SK-N-DZ (cell line): ENCODE results near the gene ORC2. TPM values are rescaled to one million over a fixed set of nuclear protein-coding genes. Genes with fewer than 3 reads are reported as not detected.
"Not testable (repeated sequence)": the region's sequence is repeated elsewhere in the genome, so short reads cannot be mapped to it uniquely, and the experiment has no call there.

Experiments
- DNase-seq: peaks from one replicate; pipeline ENCODE4 v3.0.0-alpha.2; 2015; ENCODE audit warnings: low spot score
- polyA plus RNA-seq, 2 experiments: library from polyadenylated mRNA; depleted of rRNA; stranded (reverse); fragments of >200 nt; gene quantifications; 2 replicates each; pipeline ENCODE4 v1.2.3, GENCODE V29; 2014

The ORC2 gene
- polyA plus RNA-seq (2014; cell fraction: cytosol; rRNA removed) = 20.5 and 20.7 TPM in 2 replicates
- 28.5 and 30.9 TPM in 2 replicates for polyA plus RNA-seq (2014; cell fraction: nucleus; rRNA removed)

- peak; percentile 95 for DNase-seq
These were observed at the start of gene ORC2 for GRCh38 chr2:200963124-200963917. ORC2 (minus strand) TSS chr2:200963660; CDS start chr2:200958123, 5,537 bp downstream.

DNA sequence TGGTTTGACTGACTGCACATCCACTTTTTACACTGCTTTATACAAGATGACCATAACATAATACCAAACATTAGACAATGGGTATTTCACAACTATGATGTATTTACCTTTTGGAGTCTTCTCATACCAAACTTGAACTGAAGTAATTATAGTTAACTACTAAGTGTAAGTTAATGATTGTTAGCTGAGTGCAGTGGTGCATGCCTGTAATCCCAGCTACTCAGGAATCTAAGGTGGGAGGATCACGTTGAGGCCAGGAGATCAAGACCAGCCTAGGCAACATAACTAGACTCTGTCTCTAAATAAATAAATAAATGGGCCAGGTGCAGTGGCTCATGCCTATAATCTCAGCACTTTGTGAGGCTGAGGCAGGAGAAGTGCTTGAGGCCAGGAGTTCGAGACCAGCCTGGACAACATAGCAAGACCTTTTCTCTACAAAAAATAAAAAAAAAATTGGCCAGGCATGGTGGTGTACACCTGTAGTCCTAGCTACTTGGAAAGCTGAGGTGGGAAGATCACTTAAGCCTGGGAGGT is 44.9 kb upstream of the ORC2 start:
- no peak for DNase-seq

DNA sequence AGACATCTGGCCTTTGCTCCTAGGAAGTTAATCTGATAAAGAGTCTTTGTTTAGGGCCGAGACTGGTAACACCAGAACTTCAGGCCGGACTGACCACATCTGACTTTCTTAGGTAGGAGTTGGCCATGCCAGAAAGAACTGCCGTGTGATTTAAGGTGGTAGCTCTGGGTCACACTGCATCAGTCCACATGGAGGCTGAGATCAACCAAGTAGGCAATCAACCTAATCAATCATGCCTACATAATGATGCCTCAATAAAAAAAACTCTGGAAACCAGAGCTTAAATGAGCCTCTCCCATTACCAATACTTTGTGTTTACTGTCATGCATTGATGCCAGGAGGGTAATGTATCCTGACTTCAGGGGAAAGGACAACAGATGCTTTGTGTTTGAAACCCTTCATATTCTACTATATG is 44.1 kb upstream of the ORC2 start:
- DNase-seq = no peak

DNA sequence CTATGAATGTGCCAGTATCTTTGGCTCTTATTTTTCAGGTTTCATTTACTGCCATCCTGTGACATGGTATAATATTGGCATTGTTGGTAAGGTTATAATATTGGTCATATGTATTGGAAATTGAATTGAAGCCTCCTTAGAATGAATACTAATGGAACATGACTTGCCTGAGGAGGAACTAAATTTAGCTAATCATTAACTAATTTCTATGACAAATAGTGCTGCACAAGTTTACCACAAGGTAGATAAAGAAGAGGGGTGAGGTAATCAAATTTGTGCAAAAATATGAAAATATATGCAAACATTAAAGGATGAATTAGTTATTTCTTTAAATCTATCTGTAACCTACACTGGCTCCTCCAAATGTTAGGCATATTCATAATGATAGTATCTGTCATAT is 43.2 kb upstream of the ORC2 start:
- no peak for DNase-seq

DNA sequence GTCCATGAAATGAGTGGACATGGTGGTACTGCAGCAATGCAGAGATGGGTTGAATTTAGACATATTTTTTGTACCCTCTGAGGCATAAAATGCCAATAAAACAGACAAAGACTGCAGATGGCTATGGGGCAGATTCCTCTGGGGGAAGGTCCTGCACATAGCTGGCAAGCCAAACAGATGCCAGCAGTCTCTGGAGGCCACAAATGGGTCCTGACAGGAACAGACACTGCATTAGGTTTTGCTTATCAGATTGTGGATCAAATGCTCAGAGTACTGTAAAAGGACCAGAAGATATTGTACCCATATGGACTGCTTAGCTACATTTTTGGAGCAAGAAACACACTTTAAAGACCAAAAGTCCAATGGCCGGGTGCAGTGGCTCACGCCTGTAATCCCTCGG is 40.9 kb upstream of the ORC2 start:
- peak; percentile 31 for DNase-seq

GRCh38 chr2:200993097-200993496 is 29.6 kb upstream of the ORC2 start:
- no peak for DNase-seq

DNA sequence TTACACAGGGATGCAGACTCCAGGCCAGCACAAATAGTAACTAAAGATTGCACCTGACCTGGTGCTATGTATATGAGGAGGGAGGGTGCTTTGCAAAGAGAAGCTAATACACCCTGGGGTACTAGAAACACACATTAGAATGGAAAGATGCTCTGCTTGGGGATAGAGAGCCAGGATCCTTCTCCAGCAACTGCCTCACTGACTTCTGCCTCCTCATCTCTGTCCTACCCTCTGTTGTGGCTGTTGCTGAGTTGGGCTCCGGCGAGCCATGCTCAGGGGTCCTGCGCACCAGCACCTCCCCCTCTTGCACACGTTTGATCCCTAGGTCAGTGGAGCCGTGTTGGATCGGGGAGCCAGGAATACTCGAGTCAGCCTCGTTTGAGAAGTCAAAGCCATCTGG is 23.7 kb upstream of the ORC2 start:
- DNase-seq = no peak

- DNase-seq = no peak
These were observed 22.3 kb upstream of the ORC2 start for GRCh38 chr2:200985799-200986198.

DNA sequence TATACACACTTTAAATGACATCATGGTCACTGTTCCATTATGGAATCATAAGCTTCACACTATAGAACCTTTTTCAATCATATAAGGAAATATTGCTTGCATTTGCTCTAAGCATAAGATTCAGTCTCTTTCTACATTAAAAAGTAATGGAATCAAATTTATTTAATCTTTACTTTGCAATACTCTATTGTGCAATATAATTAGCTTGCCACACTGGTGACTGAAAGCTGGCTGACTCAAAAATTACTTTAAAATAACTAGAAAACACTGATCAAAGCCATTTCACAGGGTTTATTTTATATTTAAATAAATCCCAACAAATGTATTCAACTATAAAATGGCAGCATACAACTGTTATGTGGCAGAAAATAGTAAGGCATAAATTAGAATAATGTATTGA is 13.2 kb upstream of the ORC2 start:
- no peak for DNase-seq

GRCh38 chr2:200975672-200976071 is 12.2 kb upstream of the ORC2 start:
- DNase-seq = no peak

DNA sequence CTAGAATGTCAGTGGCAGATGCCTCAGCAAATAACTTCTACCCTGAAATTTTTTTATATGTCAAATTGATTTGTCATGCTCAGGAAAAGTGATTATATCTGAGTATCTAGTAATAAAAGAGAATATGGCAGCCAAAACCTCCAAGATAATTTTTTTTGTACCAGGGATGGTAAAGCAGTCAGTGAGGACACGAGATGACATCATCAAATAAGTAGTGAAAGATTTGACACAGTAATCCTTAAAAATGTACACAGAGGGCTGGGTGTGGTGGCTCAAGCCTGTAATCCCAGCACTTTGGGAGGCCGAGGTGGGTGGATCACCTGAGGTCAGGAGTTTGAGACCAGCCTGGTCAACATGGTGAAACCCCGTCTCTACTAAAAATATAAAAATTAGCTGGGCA is 6.6 kb upstream of the ORC2 start:
- not testable (repeated sequence) for DNase-seq

DNA sequence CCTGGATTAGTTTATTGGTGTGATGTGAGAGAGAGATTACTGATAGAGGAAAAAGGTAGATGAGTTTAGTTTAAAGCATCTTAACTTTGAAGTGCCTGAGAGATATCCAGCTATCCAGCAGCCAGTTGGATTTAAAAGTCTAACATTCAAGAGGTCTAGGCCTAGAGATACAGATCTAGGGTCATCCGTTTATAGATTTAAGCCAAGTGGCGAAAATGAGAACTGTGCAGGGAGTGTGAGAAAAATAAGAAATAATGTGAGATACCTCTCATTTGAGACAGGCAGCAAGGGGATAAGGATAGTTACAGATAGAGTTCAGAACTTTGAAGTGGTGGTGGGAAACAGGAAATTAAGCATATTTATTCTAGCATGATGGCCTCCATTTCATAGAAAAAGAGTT is 5.3 kb upstream of the ORC2 start:
- DNase-seq = no peak

DNA sequence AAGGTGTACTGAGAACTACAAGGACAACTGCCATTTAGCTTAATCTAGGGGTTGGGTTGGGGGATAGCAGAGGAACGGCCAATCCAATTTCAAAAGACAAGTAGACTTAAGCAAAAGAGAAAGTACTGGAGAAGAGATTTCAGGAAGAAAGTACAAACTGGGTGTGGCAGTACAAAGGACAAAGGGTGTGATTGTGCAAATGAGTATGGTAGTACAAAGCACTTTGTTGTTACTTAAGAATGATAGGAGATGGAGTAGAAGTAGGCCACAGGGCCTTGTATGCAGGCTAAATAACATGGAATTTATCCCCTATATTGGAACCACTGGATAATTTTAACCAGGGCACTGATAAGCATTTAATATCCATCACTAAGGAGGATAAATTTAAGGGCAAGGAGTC is 4.7 kb upstream of the ORC2 start:
- DNase-seq = no peak

GRCh38 chr2:200966770-200967169 is 3.3 kb upstream of the ORC2 start:
- no peak for DNase-seq

- no peak for DNase-seq
These were observed 1.0 kb upstream of the ORC2 start for GRCh38 chr2:200964498-200964897.

DNA sequence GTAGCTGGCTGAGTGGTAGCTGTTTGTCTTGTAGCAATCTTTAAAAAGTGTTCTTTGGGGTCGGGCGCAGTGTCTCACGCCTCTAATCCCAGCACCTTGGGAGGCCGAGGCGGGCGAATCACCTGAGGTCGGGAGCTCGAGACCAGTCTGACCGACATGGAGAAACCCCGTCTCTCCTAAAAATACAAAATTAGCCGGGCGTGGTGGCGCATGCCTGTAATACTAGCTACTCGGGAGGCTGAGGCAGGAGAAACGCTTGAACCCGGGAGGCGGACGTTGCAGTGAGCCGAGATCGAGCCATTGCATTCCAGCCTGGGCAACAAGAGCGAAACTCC is 425 bp upstream of the ORC2 start:
- not testable (repeated sequence) for DNase-seq

- DNase-seq = no peak
These were observed 693 bp downstream of the ORC2 start for GRCh38 chr2:200962811-200963123.

GRCh38 chr2:200961674-200962073 is 1.8 kb downstream of the ORC2 start:
- DNase-seq = no peak

- DNase-seq = no peak
These were observed 13.1 kb downstream of the ORC2 start for GRCh38 chr2:200950378-200950777.

DNA sequence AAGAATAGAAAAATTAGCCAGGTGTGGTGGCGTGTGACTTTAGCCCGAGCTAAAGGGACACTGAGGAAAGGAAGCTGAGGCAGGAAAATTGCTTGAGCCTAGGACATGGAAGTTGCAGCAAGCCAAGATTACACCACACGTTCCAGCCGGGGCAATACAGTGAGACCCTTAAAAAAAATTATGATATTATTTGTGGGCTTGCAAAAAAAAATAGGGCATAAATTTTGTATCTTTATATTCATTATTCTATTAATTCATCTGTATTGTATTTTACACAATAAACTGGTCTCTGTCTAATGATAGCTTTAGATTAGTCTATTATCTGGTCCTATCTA is 18.1 kb downstream of the ORC2 start:
- DNase-seq = no peak

- DNase-seq = no peak
These were observed 18.7 kb downstream of the ORC2 start for GRCh38 chr2:200944467-200945394.

DNA sequence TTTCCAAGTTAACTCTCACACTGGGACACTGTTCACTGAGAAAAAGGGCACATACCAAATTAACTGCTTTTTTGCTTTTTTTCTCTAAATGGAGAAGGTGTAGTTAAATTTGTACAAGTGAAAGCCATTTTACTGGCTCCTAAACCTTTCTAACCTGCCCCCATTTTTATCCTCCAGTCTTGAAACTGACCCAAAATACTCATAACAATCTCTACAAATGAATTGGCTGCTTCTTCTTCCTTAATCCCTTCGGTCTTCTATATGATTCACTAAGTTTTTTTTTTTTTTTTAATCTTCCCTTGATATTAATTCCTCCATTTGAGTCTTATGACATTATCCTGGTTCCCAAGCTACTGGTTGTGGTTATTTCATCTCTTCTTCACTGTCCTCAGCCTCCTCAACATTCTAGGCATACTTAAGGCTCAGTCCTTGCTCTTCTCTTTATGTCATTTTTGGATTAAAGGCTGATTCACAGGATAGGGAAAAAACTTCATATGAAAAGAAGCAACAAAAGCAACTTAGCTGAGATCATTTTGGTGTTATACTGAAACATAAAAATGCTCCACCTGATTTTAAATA is 19.8 kb downstream of the ORC2 start:
- DNase-seq = no peak
